Activated T-helper 2 cell treated with anti-CD3 and anti-CD28 coated beads, Interferon-gamma antibody, Interleukin-2, Interleukin-4, amounts not matched to agents 10 μg/mL and 5 μg/mL and 100 μg/mL, durations not matched to agents 14 hours and 24 hours and 36 hours (primary cell): ENCODE data around the gene MPO. TPM values are rescaled to one million over a fixed set of nuclear protein-coding genes. Genes with fewer than 3 reads are reported as not detected.

Experiments used
- DNase-seq: peaks from one replicate; pipeline ENCODE4 v3.0.0; 2021; ENCODE audit warnings: low spot score
- H3K27ac Mint-ChIP-seq: one replicate; pipeline ENCODE4 v1.8.0; 2021; ENCODE audit warnings: mixed read lengths
- H3K27me3 Mint-ChIP-seq: one replicate; pipeline ENCODE4 v1.8.0; 2021; ENCODE audit warnings: low read depth, mixed read lengths
- H3K36me3 Mint-ChIP-seq: one replicate; pipeline ENCODE4 v1.8.0; 2021; ENCODE audit warnings: low read depth, mixed read lengths
- H3K4me1 Mint-ChIP-seq: one replicate; pipeline ENCODE4 v1.8.0; 2021; ENCODE audit warnings: low read depth, mixed read lengths
- H3K4me3 Mint-ChIP-seq: one replicate; pipeline ENCODE4 v1.8.0; 2021; ENCODE audit warnings: low read depth, mild to moderate bottlenecking, moderate library complexity, mixed read lengths
- H3K9me3 Mint-ChIP-seq: one replicate; pipeline ENCODE4 v1.8.0; 2021; ENCODE audit warnings: mixed read lengths
- intact Hi-C: fragments of 100-400 bp; cut with micrococcal nuclease; formaldehyde crosslinking; loops from one replicate; pipeline ENCODE4 v1.15.1; 2023
- total RNA-seq: library from RNA; stranded (reverse); gene quantifications from 2 replicates; pipeline ENCODE4 v1.2.3, GENCODE V29; 2022

The MPO gene
- total RNA-seq, 1 donor from 2014 or later, result not detected

DNA sequence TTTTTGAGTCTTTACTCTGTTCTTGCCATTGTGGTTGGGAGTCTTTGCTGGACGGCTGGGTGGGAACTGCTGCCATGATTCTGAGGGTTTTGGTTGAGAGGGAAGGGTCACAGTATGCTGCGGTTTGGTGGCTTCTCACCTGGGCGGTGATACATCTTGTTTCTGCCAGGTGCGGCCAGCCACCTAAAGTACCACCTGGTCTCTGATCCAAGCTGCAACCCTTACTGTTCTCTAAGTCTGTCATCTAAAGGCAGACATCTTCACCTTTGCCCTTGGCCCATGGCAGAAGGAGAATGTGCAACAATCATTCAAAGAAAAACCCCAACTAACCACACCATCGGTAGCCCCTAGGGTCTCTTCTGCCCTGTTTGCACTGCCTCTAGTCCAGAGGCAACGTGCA lies 19.6 kb upstream of the MPO start:
- Mint-ChIP-seq H3K9me3 (no peaks in the 10 kb centered on the region), H3K27ac (no peak overlapping the region), H3K4me1 (no peaks in the 10 kb centered on the region), H3K36me3 (peaks cover 8% of the 10 kb centered on the region), H3K27me3 (peaks cover 17% of the 10 kb centered on the region), H3K4me3 (no peak overlapping the region)
- intact Hi-C loops, result no loop called here
- DNase-seq, result no peak

GRCh38 chr17:58294034-58294433 lies 13.3 kb upstream of the MPO start:
- Mint-ChIP-seq H3K4me1 (no peaks in the 10 kb centered on the region), H3K9me3 (no peaks in the 10 kb centered on the region), H3K36me3 (no peaks in the 10 kb centered on the region), H3K27me3 (peaks cover 48% of the 10 kb centered on the region), H3K27ac (no peak overlapping the region), H3K4me3 (no peak overlapping the region)
- no peak for DNase-seq
- intact Hi-C loops, result no loop called here

GRCh38 chr17:58291246-58291645 lies 10.5 kb upstream of the MPO start:
- H3K27me3 Mint-ChIP-seq, result peaks cover 46% of the 10 kb centered on the region
- intact Hi-C loops, result no loop called here

DNA sequence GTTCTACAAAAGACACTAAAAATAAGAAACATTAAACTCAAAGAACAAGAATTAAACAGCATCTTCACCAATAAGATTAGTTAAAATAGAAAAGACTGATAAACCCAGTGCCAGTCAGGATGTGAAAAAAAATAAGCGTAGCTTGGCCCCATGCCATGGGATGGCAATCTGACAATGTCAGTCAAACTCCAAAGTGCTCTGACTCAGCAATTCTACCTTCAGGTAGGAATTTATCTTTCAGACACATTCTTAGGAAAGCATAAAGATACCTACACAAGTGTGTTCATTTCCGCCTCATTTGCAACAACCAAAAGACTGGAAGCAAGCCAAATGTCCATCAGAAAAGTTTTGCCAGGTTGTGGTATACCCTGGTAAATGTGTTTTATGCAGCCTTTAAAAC lies 9.1 kb upstream of the MPO start:
- no peaks in the 10 kb centered on the region for H3K9me3 Mint-ChIP-seq
- H3K4me3 Mint-ChIP-seq, result no peak overlapping the region
- no peak overlapping the region for H3K27ac Mint-ChIP-seq
- peaks cover 5% of the 10 kb centered on the region for H3K4me1 Mint-ChIP-seq
- H3K36me3 Mint-ChIP-seq, result no peaks in the 10 kb centered on the region
- DNase-seq, result no peak
- peaks cover 44% of the 10 kb centered on the region for H3K27me3 Mint-ChIP-seq
- intact Hi-C loops, result no loop called here

More at GRCh38 chr17:58291246-58291645, 10.5 kb upstream of the MPO start:
- DNase-seq, result peak; percentile 3
- peaks cover 1% of the 10 kb centered on the region for H3K4me1 Mint-ChIP-seq
- no peaks in the 10 kb centered on the region for H3K36me3 Mint-ChIP-seq
- H3K9me3 Mint-ChIP-seq, result no peaks in the 10 kb centered on the region
- no peak overlapping the region for H3K4me3 Mint-ChIP-seq
- no peak overlapping the region for H3K27ac Mint-ChIP-seq

DNA sequence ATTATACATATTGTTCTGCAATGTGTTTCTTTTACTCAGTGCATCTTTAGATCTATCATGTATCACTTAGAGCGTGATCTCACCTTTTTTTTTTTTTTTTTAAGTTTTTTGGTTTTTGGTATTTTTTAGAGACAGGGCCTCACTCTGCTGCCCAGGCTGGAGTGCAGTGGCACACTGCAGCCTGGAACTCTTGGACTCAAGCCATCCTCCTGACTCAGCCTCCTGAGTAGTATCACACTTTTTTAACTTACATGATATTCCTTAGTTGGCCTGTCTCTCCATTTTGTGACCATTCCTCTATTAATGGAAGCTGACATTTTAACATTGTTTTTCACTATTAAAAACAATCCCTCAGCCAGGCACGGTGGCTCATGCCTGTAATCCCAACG lies 4.7 kb upstream of the MPO start:
- H3K27ac Mint-ChIP-seq, result no peak overlapping the region
- no peaks in the 10 kb centered on the region for H3K36me3 Mint-ChIP-seq
- H3K4me1 Mint-ChIP-seq, result peaks cover 7% of the 10 kb centered on the region
- no peak for DNase-seq
- H3K4me3 Mint-ChIP-seq, result no peak overlapping the region
- intact Hi-C loops, result no loop called here
- H3K27me3 Mint-ChIP-seq, result peaks cover 24% of the 10 kb centered on the region
- H3K9me3 Mint-ChIP-seq, result no peaks in the 10 kb centered on the region

GRCh38 chr17:58284613-58285421 lies 4.1 kb upstream of the MPO start:
- intact Hi-C loops, result no loop called here
- Mint-ChIP-seq H3K4me3 (no peak overlapping the region), H3K27me3 (peaks cover 23% of the 10 kb centered on the region), H3K4me1 (peaks cover 7% of the 10 kb centered on the region), H3K27ac (no peak overlapping the region), H3K36me3 (no peaks in the 10 kb centered on the region), H3K9me3 (no peaks in the 10 kb centered on the region)
- DNase-seq, result no peak

DNA sequence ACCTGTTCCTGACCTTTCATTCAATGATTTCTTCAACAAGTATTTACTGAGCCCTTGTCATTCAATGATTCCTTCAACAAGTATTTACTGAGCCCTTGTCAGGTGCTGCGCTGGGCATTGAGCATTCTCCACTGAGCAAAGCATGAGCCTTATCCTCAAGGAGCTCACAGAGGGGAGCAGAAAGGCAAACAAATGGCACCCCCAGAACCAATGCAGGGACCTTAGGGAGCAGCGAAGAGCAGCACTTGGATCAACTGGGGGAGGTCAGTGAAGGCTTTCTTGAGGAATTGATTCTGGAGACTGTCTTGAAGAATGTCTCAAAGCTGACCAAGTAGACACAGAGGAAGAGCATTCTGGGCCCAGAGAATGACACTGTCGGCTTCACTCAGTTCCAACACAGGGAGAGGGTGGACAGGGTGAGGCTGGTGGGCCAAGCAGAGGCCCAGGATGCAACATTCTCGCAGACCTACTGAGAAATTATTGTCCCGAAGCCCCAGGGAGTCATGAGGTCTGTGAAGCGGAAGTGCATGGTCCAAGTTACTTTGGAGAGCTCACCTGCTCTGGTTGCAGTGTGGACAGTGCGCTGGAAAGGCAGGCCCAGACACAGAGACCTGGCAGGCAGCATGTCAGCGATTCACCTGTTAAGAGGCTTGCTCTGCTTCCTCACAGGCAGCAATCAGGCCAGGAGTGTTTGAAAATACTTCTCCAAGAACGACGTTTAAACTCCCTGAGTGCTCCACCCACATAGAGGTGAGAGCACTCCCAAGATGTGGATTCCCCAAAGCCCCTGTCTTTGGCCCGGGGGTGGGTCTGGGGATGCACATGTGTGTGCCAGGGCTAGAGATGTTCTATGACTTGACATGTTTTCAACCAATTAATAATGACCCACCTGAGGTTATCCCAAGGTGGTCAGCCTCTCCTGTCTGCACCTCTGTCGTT lies 3.2 kb upstream of the MPO start:
- no peak for DNase-seq
- Mint-ChIP-seq H3K27me3 (peaks cover 27% of the 10 kb centered on the region), H3K27ac (no peak overlapping the region), H3K4me1 (peaks cover 11% of the 10 kb centered on the region), H3K9me3 (no peaks in the 10 kb centered on the region), H3K4me3 (no peak overlapping the region), H3K36me3 (no peaks in the 10 kb centered on the region)
- intact Hi-C loops, result no loop called here

- Mint-ChIP-seq H3K27me3 (peaks cover 26% of the 10 kb centered on the region), H3K9me3 (no peaks in the 10 kb centered on the region), H3K4me3 (no peak overlapping the region), H3K36me3 (no peaks in the 10 kb centered on the region), H3K4me1 (peaks cover 9% of the 10 kb centered on the region), H3K27ac (no peak overlapping the region)
- DNase-seq, result no peak
- intact Hi-C loops, result no loop called here
These were observed 1.7 kb upstream of the MPO start for GRCh38 chr17:58282442-58282841.

DNA sequence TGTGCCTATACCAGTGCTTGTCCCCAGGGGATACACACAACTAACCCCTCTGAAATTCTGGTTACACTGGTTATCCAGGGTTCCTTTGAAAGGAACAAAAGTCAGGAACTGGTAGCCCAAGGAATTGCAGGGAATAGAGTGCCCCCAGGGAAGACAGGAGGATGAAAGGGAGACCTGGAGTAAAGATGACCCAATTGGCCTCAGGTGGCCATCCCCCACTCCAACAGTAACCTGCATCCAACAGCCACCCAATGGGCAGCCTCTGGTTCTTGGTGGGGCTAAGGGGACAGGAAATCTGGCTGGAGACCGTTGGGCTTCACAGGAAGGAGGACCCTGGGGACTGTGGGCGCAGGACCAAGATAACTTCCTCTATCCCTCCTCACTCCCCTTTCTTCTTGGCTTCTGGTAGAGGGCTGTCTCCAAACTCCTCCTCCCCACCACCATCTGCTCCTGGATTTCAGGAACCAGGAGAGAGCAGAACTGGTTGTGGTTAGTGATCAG lies 826 bp upstream of the MPO start:
- H3K36me3 Mint-ChIP-seq, result no peaks in the 10 kb centered on the region
- peaks cover 26% of the 10 kb centered on the region for H3K27me3 Mint-ChIP-seq
- peaks cover 9% of the 10 kb centered on the region for H3K4me1 Mint-ChIP-seq
- no peak overlapping the region for H3K4me3 Mint-ChIP-seq
- DNase-seq, result no peak
- intact Hi-C loops, result no loop called here
- H3K27ac Mint-ChIP-seq, result no peak overlapping the region
- H3K9me3 Mint-ChIP-seq, result no peaks in the 10 kb centered on the region

DNA sequence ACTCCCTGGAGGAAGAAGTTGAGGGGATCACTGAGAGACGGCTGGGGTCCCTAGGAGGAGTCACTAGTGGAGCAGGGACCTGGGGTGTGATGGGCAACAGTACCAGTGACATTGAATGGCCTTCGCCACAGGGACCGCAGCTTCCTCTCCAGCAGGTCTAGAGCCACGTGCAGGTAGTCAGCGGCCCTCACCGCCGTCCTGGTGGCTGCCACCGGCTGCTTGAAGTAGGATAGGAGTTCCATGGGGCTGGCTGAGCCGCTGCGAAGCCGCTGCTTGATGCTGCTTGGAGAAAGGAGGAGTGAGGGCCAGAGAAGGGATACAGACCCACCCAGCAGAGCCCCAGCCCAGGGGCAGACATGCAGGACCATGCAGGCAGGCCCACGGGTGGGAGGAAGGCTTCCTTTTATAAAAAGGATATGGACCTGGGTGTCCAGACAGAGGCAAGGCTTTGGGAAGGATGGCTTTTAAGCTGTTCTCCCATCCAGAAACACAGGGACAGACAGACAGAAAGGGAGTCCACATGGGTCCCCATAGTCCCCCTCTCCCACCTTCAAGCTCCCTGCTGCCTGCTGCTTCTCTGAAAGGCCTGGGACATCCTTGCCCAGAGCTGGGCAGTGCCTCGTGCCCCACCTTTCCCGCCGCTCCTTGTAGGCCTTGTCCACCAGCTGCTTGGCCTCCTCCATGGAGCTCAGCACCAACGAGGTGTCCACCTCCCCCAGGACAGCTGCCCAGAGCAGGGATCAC lies 827 bp downstream of the MPO start:
- H3K4me3 Mint-ChIP-seq, result no peak overlapping the region
- no peak overlapping the region for H3K27ac Mint-ChIP-seq
- intact Hi-C loops, result no loop called here
- DNase-seq, result no peak
- H3K9me3 Mint-ChIP-seq, result no peaks in the 10 kb centered on the region
- H3K36me3 Mint-ChIP-seq, result no peaks in the 10 kb centered on the region
- peaks cover 24% of the 10 kb centered on the region for H3K27me3 Mint-ChIP-seq
- peaks cover 6% of the 10 kb centered on the region for H3K4me1 Mint-ChIP-seq

GRCh38 chr17:58279016-58279711 lies 1.6 kb downstream of the MPO start:
- H3K36me3 Mint-ChIP-seq, result no peaks in the 10 kb centered on the region
- peaks cover 24% of the 10 kb centered on the region for H3K27me3 Mint-ChIP-seq
- H3K27ac Mint-ChIP-seq, result no peak overlapping the region
- no peak for DNase-seq
- intact Hi-C loops, result no loop called here
- peaks cover 4% of the 10 kb centered on the region for H3K4me1 Mint-ChIP-seq
- no peak overlapping the region for H3K4me3 Mint-ChIP-seq
- H3K9me3 Mint-ChIP-seq, result no peaks in the 10 kb centered on the region

DNA sequence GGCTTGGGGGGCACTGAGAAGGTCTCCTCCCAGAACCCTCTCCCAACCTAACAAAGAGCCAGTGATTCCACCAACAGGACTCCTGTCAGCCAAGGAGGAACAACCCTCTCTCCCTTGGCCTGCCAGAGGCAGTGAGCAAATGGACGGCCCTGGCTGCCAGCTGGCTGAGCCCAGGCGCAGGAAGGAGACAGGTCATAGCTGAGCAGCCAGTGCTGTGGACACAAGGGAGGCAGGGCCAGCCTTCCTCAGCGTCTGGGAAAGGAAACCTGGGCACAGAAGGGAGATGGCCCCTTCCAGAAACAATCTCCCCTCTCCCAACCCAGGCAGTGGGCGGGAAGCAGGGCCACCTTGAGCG lies 2.1 kb downstream of the MPO start:
- Mint-ChIP-seq H3K27ac (no peak overlapping the region), H3K4me1 (peaks cover 4% of the 10 kb centered on the region), H3K27me3 (peaks cover 24% of the 10 kb centered on the region), H3K9me3 (no peaks in the 10 kb centered on the region), H3K4me3 (no peak overlapping the region), H3K36me3 (no peaks in the 10 kb centered on the region)
- intact Hi-C loops, result no loop called here
- no peak for DNase-seq
